ENCODE measurements around the gene RTN4RL2.

GRCh38 chr11:57467508-57468157, 7.3 kb downstream of the RTN4RL2 start:
- TF ChIP-seq GATA2 (IDR thresholded peaks at IDR 0.05; ENCODE audit: low read depth, low read length) (no peak), GATA3 (IDR thresholded peaks at IDR 0.05; ENCODE audit: low read depth, low read length) (no peak)
